ENCODE data around the gene RDH14.

Gene RDH14

GRCh38 chr2:18592372-18592771 lies 31.9 kb upstream of the RDH14 start:
- TF ChIP-seq CTCF (IDR thresholded peaks at IDR 0.05; ENCODE audit: low read depth, low read length): no peak
- in situ Hi-C loops (cut with HindIII; ENCODE audit: low sequenced_read_pairs): no loop called here
- no peak for DNase-seq (ENCODE audit: low read depth, low spot score)
- no peak overlapping the region for H3K4me3 ChIP-seq (ENCODE audit: low read depth, low read length)

GRCh38 chr2:18589354-18589753 lies 28.9 kb upstream of the RDH14 start, which contains the start of gene NT5C1B:
Gene NT5C1B, minus strand, starts transcription at chr2:18589569. Its CDS starts 101 bp downstream, at chr2:18589468.
- no peak for DNase-seq (ENCODE audit: low read depth, low spot score)
- in situ Hi-C loops (cut with HindIII; ENCODE audit: low sequenced_read_pairs): no loop called here
- no peak for TF ChIP-seq CTCF (IDR thresholded peaks at IDR 0.05; ENCODE audit: low read depth, low read length)
- H3K4me3 ChIP-seq (ENCODE audit: low read depth, low read length): no peak within 1 kb of the TSS

- TF ChIP-seq CTCF (IDR thresholded peaks at IDR 0.05; ENCODE audit: low read depth, low read length): no peak
- in situ Hi-C loops (cut with HindIII; ENCODE audit: low sequenced_read_pairs): no loop called here
- DNase-seq (ENCODE audit: low read depth, low spot score): no peak
- H3K4me3 ChIP-seq (ENCODE audit: low read depth, low read length): no peak overlapping the region
Measured at GRCh38 chr2:18588802-18589201, 28.3 kb upstream of the RDH14 start.

GRCh38 chr2:18588049-18588448 lies 27.6 kb upstream of the RDH14 start:
- no peak overlapping the region for H3K4me3 ChIP-seq (ENCODE audit: low read depth, low read length)
- DNase-seq (ENCODE audit: low read depth, low spot score): no peak
- in situ Hi-C loops (cut with HindIII; ENCODE audit: low sequenced_read_pairs): no loop called here
- TF ChIP-seq CTCF (IDR thresholded peaks at IDR 0.05; ENCODE audit: low read depth, low read length): no peak

- in situ Hi-C loops (cut with HindIII; ENCODE audit: low sequenced_read_pairs): no loop called here
- TF ChIP-seq CTCF (IDR thresholded peaks at IDR 0.05; ENCODE audit: low read depth, low read length): no peak
- no peak for DNase-seq (ENCODE audit: low read depth, low spot score)
- H3K4me3 ChIP-seq (ENCODE audit: low read depth, low read length): no peak overlapping the region
Measured at GRCh38 chr2:18585526-18585925, 25.1 kb upstream of the RDH14 start.

GRCh38 chr2:18584608-18584954 lies 24.1 kb upstream of the RDH14 start:
- H3K4me3 ChIP-seq (ENCODE audit: low read depth, low read length): no peak overlapping the region
- no peak for DNase-seq (ENCODE audit: low read depth, low spot score)
- in situ Hi-C loops (cut with HindIII; ENCODE audit: low sequenced_read_pairs): no loop called here
- no peak for TF ChIP-seq CTCF (IDR thresholded peaks at IDR 0.05; ENCODE audit: low read depth, low read length)
